PFSK-1 (cell line): Measurements from ENCODE around the gene RALGPS1.

Source experiments
- FOXP2 ChIP-seq: optimal IDR thresholded peaks from 2 replicates; pipeline ENCODE3; 2011; ENCODE audit warnings: borderline replicate concordance, control low read depth, inconsistent platforms; ENCODE audit not compliant: insufficient read depth; ENCODE audit errors: extremely low read length, extremely low read depth
- POLR2AphosphoS5 ChIP-seq: IDR thresholded peaks from 2 replicates; pipeline ENCODE4 v1.6.1; 2012; ENCODE audit warnings: low read depth, mild to moderate bottlenecking, control low read depth, low read length, moderate library complexity
- REST ChIP-seq, 2 experiments: IDR thresholded peaks; 2 replicates each; pipeline versions ENCODE4 v1.6.1 to v1.8.0; 2011 to 2012; ENCODE audit warnings: low read depth in 2 of 2, low read length in 2 of 2, control low read depth in 1 of 2, inconsistent platforms in 1 of 2, mild to moderate bottlenecking in 1 of 2, moderate library complexity in 1 of 2; ENCODE audit not compliant: insufficient read depth in 1 of 2
- SIN3A ChIP-seq: IDR thresholded peaks from 2 replicates; pipeline ENCODE4 v1.6.1; 2012; ENCODE audit warnings: mild to moderate bottlenecking, low read length, moderate library complexity, borderline replicate concordance; ENCODE audit not compliant: insufficient read depth
- TAF1 ChIP-seq: IDR thresholded peaks from 2 replicates; pipeline ENCODE4 v1.6.1; 2012; ENCODE audit warnings: low read length, control low read depth, borderline replicate concordance; ENCODE audit not compliant: insufficient read depth

The RALGPS1 gene

GRCh38 chr9:127173063-127173462 is 258.5 kb downstream of the RALGPS1 start:
- TF ChIP-seq POLR2AphosphoS5 (no peak), FOXP2 (no peak), SIN3A (no peak), TAF1 (no peak), REST (IDR thresholded peaks at IDR 0.05; ENCODE audit: insufficient read depth in 1 of 2, low read depth in 2 of 2, low read length in 2 of 2) (no peak)

GRCh38 chr9:127174386-127175318 is 260.1 kb downstream of the RALGPS1 start:
- no peak for TF ChIP-seq SIN3A
- TF ChIP-seq REST (IDR thresholded peaks at IDR 0.05; ENCODE audit: insufficient read depth in 1 of 2, low read depth in 2 of 2, low read length in 2 of 2): no peak
- no peak for TF ChIP-seq POLR2AphosphoS5
- no peak for TF ChIP-seq FOXP2
- no peak for TF ChIP-seq TAF1

- TF ChIP-seq TAF1 (no peak), REST (IDR thresholded peaks at IDR 0.05; ENCODE audit: insufficient read depth in 1 of 2, low read depth in 2 of 2, low read length in 2 of 2) (no peak), POLR2AphosphoS5 (no peak), FOXP2 (no peak), SIN3A (no peak)
These were observed 260.7 kb downstream of the RALGPS1 start for GRCh38 chr9:127175319-127175715.

- TF ChIP-seq FOXP2 (no peak), REST (IDR thresholded peaks at IDR 0.05; ENCODE audit: insufficient read depth in 1 of 2, low read depth in 2 of 2, low read length in 2 of 2) (no peak), TAF1 (no peak)
These were observed 261.2 kb downstream of the RALGPS1 start for GRCh38 chr9:127175764-127176163.

- TF ChIP-seq REST (IDR thresholded peaks at IDR 0.05; ENCODE audit: insufficient read depth in 1 of 2, low read depth in 2 of 2, low read length in 2 of 2): no peak
- TF ChIP-seq POLR2AphosphoS5: no peak
- TF ChIP-seq TAF1: no peak
- TF ChIP-seq FOXP2: no peak
- TF ChIP-seq SIN3A: no peak
These were observed 262.0 kb downstream of the RALGPS1 start for GRCh38 chr9:127176631-127177030.
